Measurements from ENCODE around the gene TUBB8.
A peak's percentile ranks its signal among the peaks of the same experiment; 100 is the strongest.
"Not testable (repeated sequence)": the region's sequence is repeated elsewhere in the genome, so short reads cannot be mapped to it uniquely, and the experiment has no call there.

The TUBB8 gene

GRCh38 chr10:48996-49395 is at the start of gene TUBB8:
Gene TUBB8, minus strand, starts transcription at chr10:49296. Its CDS starts 58 bp downstream, at chr10:49238.
- DNase-seq (ENCODE audit: low spot score), result no peak

GRCh38 chr10:96466-96865 is 47.4 kb upstream of the TUBB8 start:
- DNase-seq (ENCODE audit: low spot score), result no peak

- no peak for DNase-seq (ENCODE audit: low spot score)
Observed at GRCh38 chr10:95356-96115, 46.4 kb upstream of the TUBB8 start.

GRCh38 chr10:94613-95012 is 45.5 kb upstream of the TUBB8 start:
- no peak for DNase-seq (ENCODE audit: low spot score)

GRCh38 chr10:92846-93245 is 43.8 kb upstream of the TUBB8 start:
- DNase-seq (ENCODE audit: low spot score), result no peak

- no peak for DNase-seq (ENCODE audit: low spot score)
Observed at GRCh38 chr10:92153-92552, 43.1 kb upstream of the TUBB8 start.

- no peak for DNase-seq (ENCODE audit: low spot score)
Observed at GRCh38 chr10:91313-91712, 42.2 kb upstream of the TUBB8 start.

- DNase-seq (ENCODE audit: low spot score), result no peak
Observed at GRCh38 chr10:90161-90560, 41.1 kb upstream of the TUBB8 start.

- no peak for DNase-seq (ENCODE audit: low spot score)
Observed at GRCh38 chr10:89248-89647, 40.2 kb upstream of the TUBB8 start.

GRCh38 chr10:88253-88652 is 39.2 kb upstream of the TUBB8 start:
- DNase-seq (ENCODE audit: low spot score), result no peak

GRCh38 chr10:87177-88080 is 38.3 kb upstream of the TUBB8 start:
- no peak for DNase-seq (ENCODE audit: low spot score)

- DNase-seq (ENCODE audit: low spot score), result no peak
Observed at GRCh38 chr10:86031-86430, 36.9 kb upstream of the TUBB8 start.

- no peak for DNase-seq (ENCODE audit: low spot score)
Observed at GRCh38 chr10:85044-85443, 35.9 kb upstream of the TUBB8 start.

- no peak for DNase-seq (ENCODE audit: low spot score)
Observed at GRCh38 chr10:83930-84530, 34.9 kb upstream of the TUBB8 start.

- DNase-seq (ENCODE audit: low spot score), result no peak
Observed at GRCh38 chr10:80477-81105, 31.5 kb upstream of the TUBB8 start.

- no peak for DNase-seq (ENCODE audit: low spot score)
Observed at GRCh38 chr10:79532-80215, 30.6 kb upstream of the TUBB8 start.

GRCh38 chr10:78556-78955 is 29.5 kb upstream of the TUBB8 start:
- DNase-seq (ENCODE audit: low spot score), result no peak

- DNase-seq (ENCODE audit: low spot score), result not testable (repeated sequence)
Observed at GRCh38 chr10:74266-74621, 25.1 kb upstream of the TUBB8 start.

GRCh38 chr10:73543-74265 is 24.6 kb upstream of the TUBB8 start:
- DNase-seq (ENCODE audit: low spot score), result peak; percentile 14

GRCh38 chr10:68156-68555 is 19.1 kb upstream of the TUBB8 start:
- DNase-seq (ENCODE audit: low spot score), result not testable (repeated sequence)

- not testable (repeated sequence) for DNase-seq (ENCODE audit: low spot score)
Observed at GRCh38 chr10:49926-50325, 830 bp upstream of the TUBB8 start.

All from cerebellar cortex (tissue), 1 donor.